Sciatic nerve (tissue), 2 donors: ENCODE measurements around the gene BIRC6. TPM values are rescaled to one million over a fixed set of nuclear protein-coding genes. Genes with fewer than 3 reads are reported as not detected.
A peak's percentile ranks its signal among the peaks of the same experiment; 100 is the strongest.
"Not testable (repeated sequence)": the region's sequence is repeated elsewhere in the genome, so short reads cannot be mapped to it uniquely, and the experiment has no call there.

Experiments
- ATAC-seq: fragments of 200-7000 bp; cut with Tn5 transposase; one replicate; pipeline ENCODE4 v1.9.1; 2020; ENCODE audit warnings: mild to moderate bottlenecking, moderate library complexity
- DNase-seq: peaks from one replicate; pipeline ENCODE4 v3.0.0-alpha.2; 2020; ENCODE audit warnings: low spot score
- intact Hi-C: fragments of 100-400 bp; cut with DNase I; formaldehyde crosslinking; loops from one replicate; pipeline ENCODE4 v1.14.2; 2022
- total RNA-seq: library from RNA; stranded (reverse); fragmentation: NEBNext Ultra II Directional; extraction: Animal tissue kit (Norgen Biotek cat#: 25700); gene quantifications from one replicate; pipeline ENCODE4 v1.2.1, GENCODE V29; 2021
- donor health status: DM: no; HTN: no; CAD: no.
- donor health status: DM: no; HTN: no; CAD: no.

The BIRC6 gene
- total RNA-seq, 1 donor from 2014 or later: 130 TPM

DNA sequence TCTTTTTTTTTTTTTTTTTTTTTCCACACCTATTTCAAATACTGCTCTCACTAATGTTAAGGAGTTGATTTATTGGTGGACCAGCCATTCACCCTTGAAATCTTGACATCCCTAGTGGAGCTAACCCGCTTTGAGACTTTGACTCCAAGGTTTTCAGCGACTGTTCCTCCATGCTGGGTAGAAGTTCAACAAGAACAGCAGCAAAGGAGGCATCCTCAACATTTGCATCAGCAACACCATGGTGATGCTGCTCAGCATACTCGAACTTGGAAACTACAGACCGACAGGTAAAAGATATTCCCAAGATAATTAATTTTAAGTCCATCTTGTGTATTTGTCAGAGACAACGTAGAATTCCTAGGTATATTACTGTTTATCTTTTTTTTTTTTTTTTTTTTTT lies 74.0 kb downstream of the BIRC6 start:
- no peak for DNase-seq
- ATAC-seq: no peak
- intact Hi-C loops: no loop called here

DNA sequence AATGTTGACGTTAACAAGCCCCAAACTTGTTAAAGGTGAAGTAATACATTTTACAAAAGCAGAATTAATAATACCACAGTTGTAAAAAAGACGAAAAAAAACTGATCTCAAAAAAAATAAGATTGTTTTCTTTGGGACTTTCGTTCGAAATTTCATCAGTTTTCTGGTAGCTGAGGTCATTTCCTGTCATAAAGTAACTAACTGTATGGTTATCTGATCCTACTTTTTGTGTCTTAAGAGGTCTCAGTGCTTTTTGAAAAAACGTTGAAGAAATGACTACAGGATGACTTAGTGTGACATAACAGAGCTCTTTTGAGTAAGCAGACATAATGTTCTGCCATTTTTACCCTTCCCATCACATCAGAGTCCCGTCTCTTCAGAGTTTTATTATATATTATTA lies 79.3 kb downstream of the BIRC6 start:
- intact Hi-C loops: no loop called here
- ATAC-seq (no peak), DNase-seq (no peak)

DNA sequence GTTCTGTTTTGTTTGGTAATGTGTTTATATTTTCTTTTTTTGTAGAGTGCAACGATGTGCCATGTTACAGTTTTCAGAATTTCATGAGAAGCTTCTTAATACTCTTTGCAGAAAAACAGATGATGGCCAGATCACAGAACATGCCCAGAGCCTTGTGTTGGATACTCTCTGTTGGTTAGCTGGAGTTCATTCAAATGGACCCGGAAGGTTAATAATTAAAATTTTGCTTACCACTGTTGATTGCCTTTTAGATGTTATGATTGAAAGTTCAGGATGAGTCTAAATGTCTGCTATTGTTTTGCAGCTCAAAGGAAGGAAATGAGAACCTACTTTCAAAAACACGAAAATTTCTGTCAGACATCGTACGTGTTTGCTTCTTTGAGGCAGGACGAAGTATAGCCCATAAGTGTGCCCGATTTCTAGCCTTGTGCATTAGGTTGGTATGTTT lies 85.2 kb downstream of the BIRC6 start:
- ATAC-seq: no peak
- DNase-seq: no peak
- intact Hi-C loops: no loop called here

DNA sequence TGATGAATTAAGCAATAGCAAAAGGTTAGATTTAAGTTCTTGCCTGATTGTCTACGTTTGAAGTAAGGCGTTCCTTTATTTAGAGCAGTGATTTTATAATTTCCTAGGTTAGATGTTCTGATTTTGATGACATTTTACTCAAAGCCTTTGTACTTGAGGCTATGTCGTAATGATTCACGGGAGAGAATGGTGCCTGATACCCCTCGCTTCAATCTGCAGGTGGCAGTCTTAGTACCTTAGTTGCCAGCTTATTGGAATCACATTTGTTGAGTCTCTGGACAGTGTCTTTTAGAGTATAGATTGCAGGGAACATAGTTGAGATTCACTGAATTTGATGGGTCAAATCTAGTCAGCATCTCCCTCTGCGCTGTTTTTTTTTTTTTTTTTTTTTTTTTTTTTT lies 89.5 kb downstream of the BIRC6 start:
- DNase-seq (no peak), ATAC-seq (no peak)
- intact Hi-C loops: no loop called here

GRCh38 chr2:32450851-32451250 lies 94.0 kb downstream of the BIRC6 start:
- ATAC-seq (no peak), DNase-seq (no peak)
- intact Hi-C loops: no loop called here

DNA sequence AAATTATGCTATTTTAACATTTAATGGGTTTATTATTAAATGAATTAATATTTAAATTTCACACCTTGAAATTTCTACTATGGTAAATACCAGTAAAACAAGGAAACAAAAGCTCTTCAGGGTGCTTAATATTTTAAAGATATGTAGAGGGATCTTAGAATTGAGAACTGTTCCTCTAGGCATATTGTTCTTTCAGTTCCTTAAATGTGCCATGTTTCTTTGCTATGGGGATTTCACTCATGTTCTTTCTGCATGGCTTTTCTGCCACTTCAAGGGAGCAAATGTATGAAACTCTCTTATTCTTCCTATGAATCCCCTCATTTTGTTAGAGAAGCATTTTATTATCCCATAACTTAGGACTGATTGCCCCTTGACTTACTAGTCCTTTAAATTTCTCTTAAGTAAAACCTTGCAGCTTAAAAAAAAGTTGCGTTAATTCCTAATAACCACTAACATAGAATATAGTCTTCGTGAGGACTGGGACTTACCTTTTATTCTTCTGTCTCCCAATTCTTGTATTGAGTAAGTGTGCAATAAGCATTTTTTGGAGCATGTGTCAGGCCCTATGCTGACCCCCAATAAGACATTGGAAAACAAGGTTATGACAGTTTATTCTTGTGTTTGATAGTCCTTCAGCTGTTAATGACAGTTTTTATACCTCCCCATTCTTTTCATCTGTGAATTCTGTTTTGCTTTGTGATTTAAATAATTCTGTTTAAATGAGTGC lies 95.7 kb downstream of the BIRC6 start:
- intact Hi-C loops: no loop called here
- no peak for DNase-seq
- no peak for ATAC-seq

- DNase-seq: no peak
- no peak for ATAC-seq
- intact Hi-C loops: no loop called here
Measured at GRCh38 chr2:32453242-32454062, 96.6 kb downstream of the BIRC6 start.

GRCh38 chr2:32455816-32456215 lies 99.0 kb downstream of the BIRC6 start:
- no peak for ATAC-seq
- DNase-seq: no peak
- intact Hi-C loops: no loop called here

- ATAC-seq: no peak
- intact Hi-C loops: no loop called here
- DNase-seq: no peak
Measured at GRCh38 chr2:32456808-32457207, 100.0 kb downstream of the BIRC6 start.

- intact Hi-C loops: no loop called here
- DNase-seq (no peak), ATAC-seq (no peak)
Measured at GRCh38 chr2:32457814-32458213, 101.0 kb downstream of the BIRC6 start.

- intact Hi-C loops, ATAC-seq, DNase-seq: not testable (repeated sequence)
Measured at GRCh38 chr2:32460861-32461260, 104.0 kb downstream of the BIRC6 start.

- DNase-seq (no peak), ATAC-seq (no peak)
- intact Hi-C loops: no loop called here
Measured at GRCh38 chr2:32463110-32463509, 106.3 kb downstream of the BIRC6 start.

GRCh38 chr2:32464431-32464830 lies 107.6 kb downstream of the BIRC6 start:
- intact Hi-C loops: no loop called here
- ATAC-seq (peak; percentile 36), DNase-seq (no peak)

DNA sequence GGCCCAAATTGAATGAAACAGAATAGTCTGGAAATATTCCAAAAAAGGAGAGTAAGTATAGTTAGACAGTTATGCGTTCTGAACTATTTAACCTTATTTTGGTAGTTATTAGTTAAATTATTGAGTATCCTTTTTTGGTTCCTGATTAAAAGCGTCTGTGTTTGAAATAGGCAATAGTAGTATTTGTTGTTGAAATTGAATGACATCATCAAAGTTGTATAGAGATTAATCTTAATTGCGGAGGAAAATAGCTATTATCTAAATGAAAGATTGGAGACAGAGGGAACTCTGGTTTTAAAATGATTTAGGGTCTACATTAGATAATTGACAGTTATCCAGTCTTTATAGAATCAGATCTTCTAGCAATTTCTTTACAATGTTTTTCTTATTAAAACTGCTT lies 115.8 kb downstream of the BIRC6 start:
- intact Hi-C loops: no loop called here
- no peak for DNase-seq
- ATAC-seq: no peak

GRCh38 chr2:32474381-32474780 lies 117.6 kb downstream of the BIRC6 start:
- intact Hi-C loops: no loop called here
- no peak for DNase-seq
- ATAC-seq: no peak

DNA sequence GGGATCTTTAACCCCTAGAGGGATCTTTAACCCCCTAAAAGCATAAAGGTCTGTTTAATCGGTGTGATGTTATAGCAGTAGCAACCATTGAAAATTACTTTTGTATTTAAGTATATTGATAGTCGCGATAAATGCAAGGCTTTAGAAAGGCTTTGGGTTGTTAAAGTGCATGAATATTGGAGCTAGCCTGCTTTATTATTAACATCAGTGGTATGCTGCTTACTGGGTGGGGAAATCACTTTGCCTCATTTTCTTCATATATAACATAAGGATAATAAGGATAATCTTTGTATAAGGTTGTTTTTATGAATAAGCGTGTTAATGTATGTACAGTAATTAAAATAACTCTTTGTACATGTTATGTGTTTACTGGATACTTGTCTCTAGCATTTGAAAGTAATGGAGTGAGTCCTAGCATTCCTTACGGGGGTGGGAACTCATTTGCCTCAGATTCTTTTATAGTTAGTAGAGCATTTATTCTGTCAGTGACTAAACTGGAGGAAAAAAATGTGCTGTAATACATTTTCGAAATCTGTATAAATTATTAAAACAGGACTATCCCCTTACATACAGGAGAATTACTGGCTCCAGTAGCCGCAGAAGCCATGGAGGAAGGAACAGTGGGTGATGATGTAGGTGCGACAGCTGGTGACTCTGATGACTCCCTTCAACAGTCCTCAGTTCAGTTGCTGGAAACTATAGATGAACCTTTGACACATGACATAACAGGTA lies 122.2 kb downstream of the BIRC6 start:
- ATAC-seq (no peak), DNase-seq (no peak)
- intact Hi-C loops: no loop called here

DNA sequence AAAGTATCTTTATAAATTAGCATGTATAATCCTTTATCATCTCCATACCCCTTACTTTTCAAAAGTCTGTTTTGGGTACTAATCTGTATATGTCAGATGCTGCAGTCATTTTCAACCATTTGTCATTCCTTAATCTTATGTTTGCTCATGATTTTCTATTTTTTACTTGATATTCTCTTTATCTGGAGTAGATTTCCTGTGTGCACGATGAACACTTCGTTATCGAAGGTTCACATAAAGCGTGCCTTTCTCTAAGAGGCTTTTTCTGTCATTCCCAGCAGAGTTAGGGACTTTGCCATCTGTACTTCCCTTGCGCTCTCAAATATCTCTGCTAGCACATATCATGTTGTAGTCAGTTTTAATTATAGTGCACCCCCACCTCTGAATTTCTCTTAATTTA lies 123.2 kb downstream of the BIRC6 start:
- ATAC-seq (no peak), DNase-seq (no peak)
- intact Hi-C loops: no loop called here

DNA sequence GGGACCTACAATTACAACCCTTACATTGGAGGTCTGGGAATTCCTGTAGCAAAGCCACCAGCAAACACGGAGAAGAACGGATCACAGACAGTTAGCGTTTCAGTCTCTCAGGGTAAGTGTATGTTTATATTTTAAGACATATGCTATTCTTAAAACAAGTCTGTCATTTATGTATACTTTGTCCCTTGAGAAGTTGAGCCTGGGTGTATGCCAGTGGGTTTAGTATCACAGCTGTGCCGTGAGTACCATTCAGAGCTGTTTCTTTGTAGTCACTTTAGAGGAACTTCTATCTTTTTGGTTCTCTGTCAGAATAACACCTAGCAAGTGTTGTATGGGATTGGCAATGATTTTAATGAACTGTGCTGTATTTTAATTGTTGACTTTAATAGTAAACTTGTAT lies 125.6 kb downstream of the BIRC6 start:
- intact Hi-C loops: no loop called here
- no peak for ATAC-seq
- no peak for DNase-seq

DNA sequence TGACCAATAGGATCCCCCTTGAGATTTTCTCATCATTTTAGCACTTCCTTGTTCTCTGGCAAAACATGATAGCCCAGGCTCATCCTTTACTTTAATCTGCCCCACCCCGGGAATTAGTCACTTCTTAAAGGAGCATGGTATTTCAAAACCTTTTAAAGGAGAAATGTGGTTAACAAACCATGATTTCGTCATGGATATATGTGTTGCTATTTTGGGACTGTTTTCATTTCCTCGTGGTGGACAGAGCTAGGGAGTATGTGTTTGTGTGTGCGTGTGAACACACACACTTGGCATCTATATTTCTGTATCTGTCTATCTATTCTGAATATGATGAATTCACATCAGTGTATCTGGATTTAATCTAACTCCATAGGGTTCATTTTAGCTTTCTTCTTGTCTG lies 128.1 kb downstream of the BIRC6 start:
- no peak for DNase-seq
- ATAC-seq: no peak
- intact Hi-C loops: no loop called here

DNA sequence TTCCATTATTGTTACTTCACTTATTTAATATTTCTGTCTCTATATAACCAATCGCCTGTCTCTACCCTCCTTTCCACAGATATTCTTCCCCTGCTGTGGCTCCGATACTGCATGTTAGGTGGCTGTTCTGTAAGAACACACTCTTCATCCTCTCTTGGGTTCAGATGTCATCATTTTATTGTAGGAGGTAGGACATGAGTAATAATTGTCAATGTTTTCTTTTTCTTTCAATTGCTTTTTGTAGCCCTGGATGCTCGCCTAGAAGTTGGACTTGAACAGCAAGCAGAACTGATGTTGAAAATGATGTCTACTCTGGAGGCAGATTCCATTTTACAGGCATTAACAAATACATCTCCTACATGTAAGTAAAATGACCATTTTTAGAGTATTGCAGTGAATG lies 128.6 kb downstream of the BIRC6 start:
- ATAC-seq: no peak
- intact Hi-C loops: no loop called here
- DNase-seq: no peak
